ENCODE results near the gene NINJ1.

GRCh38 chr9:93077367-93077766 is 56.7 kb downstream of the NINJ1 start:
- TF ChIP-seq CTCF (IDR thresholded peaks at IDR 0.05) (no peak), POLR2A (IDR thresholded peaks at IDR 0.05) (no peak)
